Tibial artery (tissue), 4 donors: ENCODE data around the gene RGMB.
A peak's percentile ranks its signal among the peaks of the same experiment; 100 is the strongest.

Experiments used
- DNase-seq, 2 donors: peaks; one replicate each; pipeline ENCODE4 v3.0.0-alpha.2; 2019
- H3K27ac ChIP-seq, 2 donors: fragments of 200-600 bp; sonication (generic) in 1 of 2; 1 replicate in 1 of 2; 2 replicates in 1 of 2; pipeline ENCODE4 v1.5.1; 2018 to 2019; ENCODE audit warnings: mild to moderate bottlenecking in 1 of 2
- H3K27me3 ChIP-seq, 2 donors: fragments of 200-600 bp; sonication (generic) in 1 of 2; one replicate each; pipeline versions ENCODE4 v1.5.1 to v1.6.0; 2016 to 2019
- H3K36me3 ChIP-seq, 3 donors: fragments of 200-600 bp; sonication (generic) in 2 of 3; one replicate each; pipeline ENCODE4 v1.5.1; 2016 to 2019; ENCODE audit warnings: mild to moderate bottlenecking in 2 of 3
- H3K4me1 ChIP-seq, 4 donors: fragments of 200-600 bp; sonication (generic) in 2 of 4; 1 replicate in 3 of 4; 2 replicates in 1 of 4; pipeline ENCODE4 v1.5.1; 2016 to 2019
- H3K4me3 ChIP-seq, 2 donors: fragments of 200-600 bp; sonication (generic) in 1 of 2; 1 replicate in 1 of 2; 2 replicates in 1 of 2; pipeline ENCODE4 v1.5.1; 2018 to 2019; ENCODE audit warnings: mild to moderate bottlenecking in 2 of 2
- H3K9me3 ChIP-seq, 3 donors: fragments of 200-600 bp; sonication (generic) in 1 of 3; one replicate each; pipeline ENCODE4 v1.5.1; 2016 to 2019
- CTCF ChIP-seq, 2 experiments: fragments of 200-600 bp in 1 of 2; fragments of 450-650 bp in 1 of 2; IDR thresholded peaks; one replicate each; pipeline ENCODE4 v1.5.1; 2017 to 2019; ENCODE audit warnings: antibody characterized with exemption in 2 of 2, mild to moderate bottlenecking in 1 of 2, moderate library complexity in 1 of 2
- intact Hi-C: fragments of 100-400 bp; cut with DNase I; formaldehyde crosslinking; loops from one replicate; pipeline ENCODE4 v1.15.0; 2023; ENCODE audit warnings: low total_unique reads

The RGMB gene

GRCh38 chr5:98765815-98766214, 7.6 kb upstream of the RGMB start:
- Histone ChIP-seq H3K9me3 (no peaks in the 10 kb centered on the region), H3K27me3 (peaks cover 0 to 21% of the 10 kb centered on the region in 2 donors), H3K4me1 (peaks cover 0 to 24% (median 12%) of the 10 kb centered on the region in 4 donors), H3K27ac (no peak overlapping the region), H3K4me3 (no peak overlapping the region), H3K36me3 (no peaks in the 10 kb centered on the region)
- no peak for DNase-seq
- intact Hi-C loops = no loop called here
- TF ChIP-seq CTCF (IDR thresholded peaks at IDR 0.05) = no peak

GRCh38 chr5:98767581-98767980, 5.9 kb upstream of the RGMB start:
- H3K27ac ChIP-seq = no peak overlapping the region
- H3K4me3 ChIP-seq = no peak overlapping the region
- no peaks in the 10 kb centered on the region for H3K36me3 ChIP-seq
- H3K4me1 ChIP-seq = peaks cover 0 to 24% (median 13%) of the 10 kb centered on the region in 4 donors
- TF ChIP-seq CTCF (IDR thresholded peaks at IDR 0.05) = no peak
- no peaks in the 10 kb centered on the region for H3K9me3 ChIP-seq
- H3K27me3 ChIP-seq = peaks cover 0 to 19% of the 10 kb centered on the region in 2 donors
- intact Hi-C loops = no loop called here
- no peak for DNase-seq

GRCh38 chr5:98768160-98768959, 5.1 kb upstream of the RGMB start:
- peak overlapping the region; percentile 62 to 73 for H3K4me3 ChIP-seq
- TF ChIP-seq CTCF (IDR thresholded peaks at IDR 0.05) = peak; percentile 58 to 83
- peak overlapping the region; percentile 76 to 80 for H3K27ac ChIP-seq
- peaks cover 0 to 27% (median 17%) of the 10 kb centered on the region in 4 donors for H3K4me1 ChIP-seq
- intact Hi-C loops = no loop called here
- no peaks in the 10 kb centered on the region for H3K9me3 ChIP-seq
- no peaks in the 10 kb centered on the region for H3K36me3 ChIP-seq
- DNase-seq = peak in 1 of 2 donors; percentile 48
- H3K27me3 ChIP-seq = peaks cover 0 to 11% of the 10 kb centered on the region in 2 donors

GRCh38 chr5:98768960-98769209, 4.6 kb upstream of the RGMB start:
- H3K9me3 ChIP-seq = no peaks in the 10 kb centered on the region
- DNase-seq = no peak
- peak; percentile 40 to 68 for TF ChIP-seq CTCF (IDR thresholded peaks at IDR 0.05)
- H3K27me3 ChIP-seq = peaks cover 0 to 9% of the 10 kb centered on the region in 2 donors
- peaks cover 0 to 27% (median 17%) of the 10 kb centered on the region in 4 donors for H3K4me1 ChIP-seq
- intact Hi-C loops = no loop called here
- no peaks in the 10 kb centered on the region for H3K36me3 ChIP-seq
- peak overlapping the region; percentile 76 to 80 for H3K27ac ChIP-seq
- peak overlapping the region; percentile 62 to 73 for H3K4me3 ChIP-seq

GRCh38 chr5:98769210-98769958, 4.1 kb upstream of the RGMB start:
- Histone ChIP-seq H3K27me3 (peaks cover 0 to 5% of the 10 kb centered on the region in 2 donors), H3K36me3 (no peaks in the 10 kb centered on the region), H3K27ac (peak overlapping the region; percentile 76 to 80), H3K9me3 (no peaks in the 10 kb centered on the region), H3K4me1 (peaks cover 0 to 27% (median 17%) of the 10 kb centered on the region in 4 donors), H3K4me3 (peak overlapping the region; percentile 62 to 73)
- intact Hi-C loops = no loop called here
- TF ChIP-seq CTCF (IDR thresholded peaks at IDR 0.05) = no peak
- peak; percentile 36 to 67 for DNase-seq
